Skeletal muscle cell (primary cell): Measurements from ENCODE around the gene GALNT12.

ENCODE experiments used
- DNase-seq: peaks from one replicate; pipeline ENCODE4 v3.0.0-alpha.2; 2010; ENCODE audit warnings: low read depth
- H3K4me3 ChIP-seq: 2 replicates; pipeline ENCODE4 v1.5.1; 2011; ENCODE audit warnings: low read depth, mild to moderate bottlenecking, control low read depth, low read length, moderate library complexity

GALNT12 gene, protein sequence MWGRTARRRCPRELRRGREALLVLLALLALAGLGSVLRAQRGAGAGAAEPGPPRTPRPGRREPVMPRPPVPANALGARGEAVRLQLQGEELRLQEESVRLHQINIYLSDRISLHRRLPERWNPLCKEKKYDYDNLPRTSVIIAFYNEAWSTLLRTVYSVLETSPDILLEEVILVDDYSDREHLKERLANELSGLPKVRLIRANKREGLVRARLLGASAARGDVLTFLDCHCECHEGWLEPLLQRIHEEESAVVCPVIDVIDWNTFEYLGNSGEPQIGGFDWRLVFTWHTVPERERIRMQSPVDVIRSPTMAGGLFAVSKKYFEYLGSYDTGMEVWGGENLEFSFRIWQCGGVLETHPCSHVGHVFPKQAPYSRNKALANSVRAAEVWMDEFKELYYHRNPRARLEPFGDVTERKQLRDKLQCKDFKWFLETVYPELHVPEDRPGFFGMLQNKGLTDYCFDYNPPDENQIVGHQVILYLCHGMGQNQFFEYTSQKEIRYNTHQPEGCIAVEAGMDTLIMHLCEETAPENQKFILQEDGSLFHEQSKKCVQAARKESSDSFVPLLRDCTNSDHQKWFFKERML

GRCh38 chr9:98807070-98807813 lies at the start of gene GALNT12:
Gene GALNT12 (plus strand): TSS chr9:98807670. CDS start chr9:98807699, 29 bp downstream.
- no peak for DNase-seq
- peak within 1 kb of the TSS; percentile 55 for H3K4me3 ChIP-seq

GRCh38 chr9:98760231-98760630 lies 47.2 kb upstream of the GALNT12 start:
- H3K4me3 ChIP-seq: no peak overlapping the region
- DNase-seq: no peak

DNA sequence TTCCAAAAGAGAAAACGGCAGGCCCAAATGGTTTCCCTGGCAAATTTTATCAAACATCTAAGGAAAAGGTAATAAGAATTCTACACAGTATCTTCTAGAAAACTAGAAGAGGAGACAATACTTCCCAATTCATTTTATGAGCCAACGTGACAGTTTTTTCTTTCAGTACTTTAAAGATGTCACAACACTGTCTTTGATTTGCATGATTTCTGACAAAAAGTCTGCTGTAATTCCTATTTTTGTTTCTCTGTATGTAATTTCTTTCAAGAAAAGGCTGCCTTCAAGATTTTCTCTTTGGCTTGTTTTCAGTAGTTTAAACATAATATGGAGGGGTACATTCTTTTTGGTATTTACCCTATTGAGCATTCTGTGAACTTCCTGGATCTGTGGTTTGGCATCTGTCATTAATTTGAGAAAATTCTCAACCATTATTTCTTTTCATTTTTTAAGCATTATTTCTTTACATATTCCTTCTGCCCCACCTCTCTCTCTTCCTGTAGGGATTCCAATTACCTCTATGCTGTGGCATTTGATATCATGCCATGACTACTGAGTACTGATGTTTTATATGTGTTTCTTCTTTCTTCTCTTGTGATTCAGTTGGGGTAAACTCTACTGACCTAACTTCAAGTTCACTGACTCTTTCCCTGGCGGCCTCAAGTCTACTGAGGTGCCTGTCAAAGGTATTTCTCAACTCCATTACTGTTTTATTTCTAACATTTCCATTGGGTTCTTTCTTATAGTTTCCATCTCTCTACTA lies 43.3 kb upstream of the GALNT12 start:
- no peak overlapping the region for H3K4me3 ChIP-seq
- DNase-seq: no peak

GRCh38 chr9:98765256-98765655 lies 42.2 kb upstream of the GALNT12 start:
- DNase-seq: no peak

GRCh38 chr9:98766586-98766985 lies 40.9 kb upstream of the GALNT12 start:
- peak; percentile 45 for DNase-seq
- H3K4me3 ChIP-seq: no peak overlapping the region

More at GRCh38 chr9:98765256-98765655, 42.2 kb upstream of the GALNT12 start:
- H3K4me3 ChIP-seq: no peak overlapping the region

- no peak overlapping the region for H3K4me3 ChIP-seq
- DNase-seq: no peak
Measured at GRCh38 chr9:98767196-98767595, 40.3 kb upstream of the GALNT12 start.

GRCh38 chr9:98767915-98768314 lies 39.6 kb upstream of the GALNT12 start:
- DNase-seq: no peak
- H3K4me3 ChIP-seq: no peak overlapping the region

- H3K4me3 ChIP-seq: no peak overlapping the region
- no peak for DNase-seq
Measured at GRCh38 chr9:98768344-98768743, 39.1 kb upstream of the GALNT12 start.

DNA sequence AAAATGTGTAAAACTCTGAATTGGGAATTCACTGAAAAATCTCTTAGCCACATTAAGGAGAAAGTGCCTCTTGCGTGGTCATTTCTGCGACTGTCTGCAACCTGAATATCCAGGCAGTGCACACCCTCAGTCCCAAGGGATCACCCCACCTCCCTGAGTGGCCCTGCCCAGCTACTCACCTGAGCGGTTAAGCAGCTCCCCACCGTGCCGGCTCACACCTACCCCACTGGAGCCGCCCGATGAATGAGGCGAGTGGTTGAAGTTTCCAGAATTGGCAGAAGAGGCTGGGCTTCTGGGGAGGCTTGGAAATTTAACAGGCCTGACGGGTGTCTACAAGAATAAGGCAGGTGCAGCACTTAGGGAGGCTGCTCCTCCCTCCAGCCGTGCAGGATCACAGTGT lies 36.8 kb upstream of the GALNT12 start:
- DNase-seq: no peak
- H3K4me3 ChIP-seq: no peak overlapping the region

- no peak for DNase-seq
- no peak overlapping the region for H3K4me3 ChIP-seq
Measured at GRCh38 chr9:98771209-98771874, 36.1 kb upstream of the GALNT12 start.

DNA sequence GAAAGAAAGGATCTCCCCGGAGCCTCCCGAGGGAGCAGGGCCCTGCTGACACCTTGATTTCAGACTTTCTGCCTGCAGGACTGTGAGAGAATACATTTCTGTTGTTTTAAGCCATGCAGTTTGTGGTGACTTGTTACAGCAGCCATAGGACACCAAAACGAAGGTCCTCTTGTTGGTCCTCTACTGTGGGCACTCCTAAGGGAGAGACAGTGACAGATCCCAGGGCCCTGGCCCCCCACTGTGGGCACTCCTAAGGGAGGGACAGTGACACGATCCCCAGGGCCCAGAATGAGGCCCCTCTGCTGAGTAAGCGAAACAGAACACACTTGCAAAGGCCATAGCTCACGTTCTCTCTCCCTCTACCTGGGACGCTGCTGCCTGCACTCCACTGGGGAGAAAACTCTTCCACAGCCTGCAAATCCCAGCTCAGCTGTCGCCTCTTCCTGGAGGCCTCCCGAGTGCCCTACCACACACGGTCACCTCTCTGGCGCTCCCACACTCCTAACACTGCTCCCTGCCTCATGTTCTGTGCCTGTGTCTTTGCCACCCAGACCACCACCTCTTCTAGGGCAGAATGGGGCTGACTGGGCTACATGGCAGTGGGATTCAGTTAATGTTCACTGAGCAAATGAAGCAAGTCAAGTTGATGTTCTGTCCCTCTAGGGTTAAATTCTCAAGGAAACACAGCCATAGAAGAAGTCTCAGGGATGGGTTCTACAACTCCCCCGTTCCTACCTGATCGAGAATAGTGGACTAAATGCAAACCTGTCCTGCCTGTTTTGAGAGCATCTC lies 34.9 kb upstream of the GALNT12 start:
- no peak for DNase-seq
- no peak overlapping the region for H3K4me3 ChIP-seq

DNA sequence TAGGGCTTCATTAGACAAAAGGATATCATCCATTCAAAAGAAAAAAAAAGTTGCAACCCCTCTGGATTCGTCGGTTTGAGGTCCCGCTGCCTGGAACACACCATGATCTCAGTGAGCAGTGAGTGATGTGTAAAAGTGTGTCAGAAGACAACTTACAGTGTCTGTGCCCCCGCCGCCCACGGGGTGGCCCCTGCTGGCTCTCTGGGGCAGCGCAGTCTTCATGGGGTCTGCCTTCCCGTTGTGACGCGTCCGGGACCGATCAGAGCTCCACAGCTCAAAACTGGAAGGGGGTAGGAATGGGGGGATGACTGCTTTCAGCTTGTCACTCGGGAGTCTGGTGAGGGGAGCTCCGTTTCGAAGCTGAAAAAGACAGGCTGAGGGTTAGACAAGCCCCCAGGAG lies 33.7 kb upstream of the GALNT12 start:
- no peak for DNase-seq
- H3K4me3 ChIP-seq: no peak overlapping the region

- H3K4me3 ChIP-seq: no peak overlapping the region
- no peak for DNase-seq
Measured at GRCh38 chr9:98774746-98775145, 32.7 kb upstream of the GALNT12 start.

DNA sequence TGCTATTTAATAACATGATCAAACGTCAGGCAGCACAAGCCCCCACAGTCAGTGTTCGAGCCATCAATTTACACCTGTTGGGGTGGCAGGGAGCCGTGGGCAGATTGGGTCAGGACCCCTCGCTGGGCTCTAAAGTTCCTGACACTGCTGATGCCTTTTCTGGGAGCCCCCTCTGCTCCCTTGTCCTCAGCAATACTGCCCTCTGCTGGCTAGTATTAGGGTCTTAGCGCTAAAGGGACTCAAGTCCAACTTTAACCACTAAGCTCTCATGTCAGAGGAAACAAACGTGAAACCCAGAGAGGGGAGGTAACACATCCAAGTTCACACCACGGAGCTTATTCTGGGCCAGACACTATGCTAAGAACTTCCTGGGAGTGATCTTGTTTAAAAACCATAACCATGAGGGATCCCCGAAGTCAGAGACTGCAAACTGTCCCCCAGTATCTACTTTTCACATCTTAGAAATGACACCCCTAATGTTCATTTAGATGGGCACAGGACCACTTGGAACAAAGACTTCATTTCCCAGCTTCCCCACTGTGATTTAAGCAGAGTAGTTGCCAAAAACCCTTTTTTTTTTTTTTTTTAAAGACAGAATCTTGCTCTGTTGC lies 31.5 kb upstream of the GALNT12 start:
- no peak for DNase-seq
- H3K4me3 ChIP-seq: no peak overlapping the region

- no peak for DNase-seq
- H3K4me3 ChIP-seq: no peak overlapping the region
Measured at GRCh38 chr9:98777618-98778017, 29.9 kb upstream of the GALNT12 start.

DNA sequence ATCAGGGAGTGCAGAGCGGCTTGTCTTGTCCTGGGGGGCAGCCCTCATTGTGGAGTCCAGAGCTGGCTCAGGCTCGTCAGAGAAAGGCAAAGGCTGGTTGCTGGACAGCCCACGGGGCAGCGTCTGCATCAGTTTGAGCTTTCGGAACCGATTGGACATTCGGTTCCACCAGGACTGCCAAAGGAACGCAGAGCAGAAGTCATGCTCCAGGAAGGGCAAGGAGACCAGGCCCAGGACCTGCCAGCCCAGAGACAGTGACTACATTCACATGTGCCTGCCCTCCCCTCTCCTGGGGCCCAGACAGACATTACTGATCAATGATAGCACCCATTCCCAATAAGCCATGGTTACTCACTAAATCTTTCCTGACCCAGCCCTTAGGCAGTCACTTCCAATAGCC lies 29.2 kb upstream of the GALNT12 start:
- no peak overlapping the region for H3K4me3 ChIP-seq
- no peak for DNase-seq

- no peak for DNase-seq
- H3K4me3 ChIP-seq: no peak overlapping the region
Measured at GRCh38 chr9:98778711-98779530, 28.5 kb upstream of the GALNT12 start.
